ENCODE data around the gene RERE. TPM values are rescaled to one million over a fixed set of nuclear protein-coding genes. Genes with fewer than 3 reads are reported as not detected.

Gene RERE
- total RNA-seq, 1 donor from 2014 or later = 88.5 TPM

DNA sequence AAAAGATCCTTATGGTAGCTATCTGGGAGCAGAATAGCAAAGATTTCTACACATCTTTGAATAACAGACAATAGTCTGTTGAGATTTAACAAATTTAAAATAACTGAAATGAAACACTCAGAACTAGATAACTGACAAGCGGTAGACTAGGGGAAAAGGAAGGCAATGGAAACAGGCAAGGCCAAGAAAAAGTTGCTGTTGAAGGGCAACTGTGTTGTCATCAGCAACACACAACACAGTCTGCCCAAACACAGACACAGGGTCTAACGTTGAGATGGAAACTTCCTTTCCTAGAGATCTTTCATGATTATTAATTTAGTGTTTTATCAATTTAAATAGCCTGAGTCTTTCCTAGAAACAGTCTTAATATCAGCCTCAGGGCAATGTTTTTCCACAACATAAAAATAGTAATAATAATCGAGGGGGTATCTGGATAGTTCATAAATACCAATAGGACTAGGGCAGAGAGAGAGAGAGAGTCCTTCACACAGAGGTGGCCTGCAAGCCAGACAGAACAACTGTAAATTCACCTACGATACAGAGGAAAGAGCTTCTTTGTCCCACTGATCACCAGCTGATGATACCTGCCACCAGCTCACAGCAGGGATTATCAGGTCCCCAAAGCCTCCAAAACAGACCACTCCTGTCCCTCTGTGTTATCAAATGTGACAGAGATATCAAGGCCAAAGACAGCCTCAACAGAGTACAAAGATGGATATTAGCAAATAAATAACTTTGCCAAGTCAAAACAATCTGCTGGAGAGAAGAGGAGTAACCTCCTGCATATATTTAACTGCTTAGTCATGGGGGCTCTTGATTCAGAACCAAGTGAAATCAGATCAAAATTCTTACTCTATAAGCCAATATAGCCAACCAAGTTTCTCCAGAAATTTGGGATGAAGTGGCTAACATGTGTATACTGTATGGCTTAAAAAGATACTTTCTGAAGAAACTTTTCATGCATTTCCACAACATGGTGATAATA lies 254.3 kb downstream of the RERE start:
- no peaks in the 10 kb centered on the region for H3K9me3 ChIP-seq
- no peaks in the 10 kb centered on the region for H3K36me3 ChIP-seq
- no peak for ATAC-seq
- H3K27me3 ChIP-seq (ENCODE audit: low read depth) = no peaks in the 10 kb centered on the region
- H3K4me3 ChIP-seq = no peak overlapping the region
- peaks cover 14% of the 10 kb centered on the region for H3K4me1 ChIP-seq
- H3K27ac ChIP-seq = no peak overlapping the region
- TF ChIP-seq, protein P1, sequence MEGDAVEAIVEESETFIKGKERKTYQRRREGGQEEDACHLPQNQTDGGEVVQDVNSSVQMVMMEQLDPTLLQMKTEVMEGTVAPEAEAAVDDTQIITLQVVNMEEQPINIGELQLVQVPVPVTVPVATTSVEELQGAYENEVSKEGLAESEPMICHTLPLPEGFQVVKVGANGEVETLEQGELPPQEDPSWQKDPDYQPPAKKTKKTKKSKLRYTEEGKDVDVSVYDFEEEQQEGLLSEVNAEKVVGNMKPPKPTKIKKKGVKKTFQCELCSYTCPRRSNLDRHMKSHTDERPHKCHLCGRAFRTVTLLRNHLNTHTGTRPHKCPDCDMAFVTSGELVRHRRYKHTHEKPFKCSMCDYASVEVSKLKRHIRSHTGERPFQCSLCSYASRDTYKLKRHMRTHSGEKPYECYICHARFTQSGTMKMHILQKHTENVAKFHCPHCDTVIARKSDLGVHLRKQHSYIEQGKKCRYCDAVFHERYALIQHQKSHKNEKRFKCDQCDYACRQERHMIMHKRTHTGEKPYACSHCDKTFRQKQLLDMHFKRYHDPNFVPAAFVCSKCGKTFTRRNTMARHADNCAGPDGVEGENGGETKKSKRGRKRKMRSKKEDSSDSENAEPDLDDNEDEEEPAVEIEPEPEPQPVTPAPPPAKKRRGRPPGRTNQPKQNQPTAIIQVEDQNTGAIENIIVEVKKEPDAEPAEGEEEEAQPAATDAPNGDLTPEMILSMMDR (IDR thresholded peaks at IDR 0.05) = no peak
- intact Hi-C loops (cut with DNase I) = loop anchor here (10.0 kb wide), 1 partner anchor 112 kb away; no protein-coding TSS in a partner anchor
- DNase-seq = no peak

GRCh38 chr1:8562222-8562621 lies 255.2 kb downstream of the RERE start:
- no peak overlapping the region for H3K4me3 ChIP-seq
- H3K27ac ChIP-seq = no peak overlapping the region
- TF ChIP-seq, protein P1 (IDR thresholded peaks at IDR 0.05) = no peak
- no peaks in the 10 kb centered on the region for H3K36me3 ChIP-seq
- intact Hi-C loops (cut with DNase I) = loop anchor here (10.0 kb wide), 1 partner anchor 113 kb away; no protein-coding TSS in a partner anchor
- no peaks in the 10 kb centered on the region for H3K27me3 ChIP-seq (ENCODE audit: low read depth)
- H3K4me1 ChIP-seq = peaks cover 14% of the 10 kb centered on the region
- DNase-seq (no peak), ATAC-seq (no peak)
- no peaks in the 10 kb centered on the region for H3K9me3 ChIP-seq

DNA sequence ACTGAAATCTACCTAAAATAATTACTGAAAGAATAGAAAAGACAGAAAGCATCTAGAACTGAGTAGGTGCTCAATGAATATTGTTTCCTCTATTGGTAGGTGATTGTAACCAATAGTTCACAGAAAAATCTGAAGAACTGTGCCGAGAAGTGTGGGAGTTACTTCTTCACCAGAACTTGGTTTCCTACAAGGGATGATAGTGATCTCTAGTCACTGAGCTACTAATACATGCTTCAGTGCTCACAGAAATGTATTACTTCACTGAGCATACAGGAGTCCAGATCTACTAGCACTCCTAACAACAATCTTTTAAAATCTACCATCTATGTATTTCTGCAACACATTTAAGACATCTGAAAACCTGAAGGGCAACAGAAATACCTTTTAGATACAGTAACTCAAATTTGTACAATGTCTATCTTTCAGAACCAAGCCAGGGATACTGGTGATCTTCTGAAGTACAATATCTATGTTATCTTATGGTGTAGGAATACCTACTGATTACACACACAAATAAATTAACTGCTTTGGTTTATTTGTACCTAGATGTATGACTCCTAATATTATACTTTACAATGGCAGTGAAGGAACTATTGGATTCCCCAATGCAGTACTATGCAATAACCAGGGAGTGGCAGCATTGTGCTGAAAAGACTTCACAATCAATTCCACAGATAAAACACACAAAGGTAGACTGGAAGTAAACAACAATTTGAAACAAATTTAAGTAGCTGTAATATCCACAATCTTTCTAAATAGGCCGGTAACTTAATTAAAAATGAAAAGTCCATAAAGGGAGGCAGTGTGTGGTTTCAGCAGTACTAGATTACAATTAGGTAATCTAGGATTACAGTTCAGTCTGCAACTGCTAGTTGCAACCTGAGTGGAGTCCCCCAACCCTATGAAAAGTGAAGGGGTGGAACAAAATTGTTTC lies 256.6 kb downstream of the RERE start:
- Histone ChIP-seq H3K27ac (no peak overlapping the region), H3K36me3 (no peaks in the 10 kb centered on the region), H3K9me3 (no peaks in the 10 kb centered on the region), H3K4me1 (peaks cover 14% of the 10 kb centered on the region), H3K4me3 (no peak overlapping the region), H3K27me3 (ENCODE audit: low read depth) (no peaks in the 10 kb centered on the region)
- ATAC-seq (peak; percentile 81 to 87), DNase-seq (no peak)
- TF ChIP-seq, protein P1 (IDR thresholded peaks at IDR 0.05) = peak; percentile 90
- intact Hi-C loops (cut with DNase I) = loop anchor here (10.0 kb wide), 1 partner anchor 114 kb away; no protein-coding TSS in a partner anchor

- H3K4me1 ChIP-seq = peaks cover 17% of the 10 kb centered on the region
- H3K36me3 ChIP-seq = no peaks in the 10 kb centered on the region
- TF ChIP-seq, protein P1 (IDR thresholded peaks at IDR 0.05) = no peak
- DNase-seq = no peak
- H3K27ac ChIP-seq = no peak overlapping the region
- H3K9me3 ChIP-seq = no peaks in the 10 kb centered on the region
- H3K27me3 ChIP-seq (ENCODE audit: low read depth) = no peaks in the 10 kb centered on the region
- intact Hi-C loops (cut with DNase I) = loop anchor here (10.0 kb wide), 1 partner anchor 115 kb away; no protein-coding TSS in a partner anchor
- ATAC-seq = no peak
- H3K4me3 ChIP-seq = no peak overlapping the region
Observed at GRCh38 chr1:8560035-8560434, 257.4 kb downstream of the RERE start.

DNA sequence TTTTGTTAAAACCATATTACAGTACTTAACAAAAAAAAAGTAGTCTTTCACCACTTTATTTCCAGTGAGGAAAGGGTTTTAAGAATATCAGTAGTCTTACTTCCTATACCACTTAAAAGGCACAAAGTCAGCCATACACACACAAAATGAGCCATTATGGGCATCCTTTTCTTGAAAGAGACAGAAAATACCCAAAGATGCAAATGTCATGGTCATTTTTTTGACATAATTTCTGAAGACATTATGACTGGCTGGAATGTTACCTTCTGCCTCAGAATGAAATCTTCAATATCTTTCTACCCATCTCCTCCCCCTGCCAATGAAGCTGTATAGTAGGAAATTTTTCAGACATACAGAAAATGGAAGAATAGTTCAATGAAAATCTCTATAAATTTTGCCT lies 261.9 kb downstream of the RERE start:
- Histone ChIP-seq H3K4me1 (peaks cover 6% of the 10 kb centered on the region), H3K4me3 (no peak overlapping the region), H3K9me3 (no peaks in the 10 kb centered on the region), H3K27me3 (ENCODE audit: low read depth) (no peaks in the 10 kb centered on the region), H3K27ac (no peak overlapping the region), H3K36me3 (no peaks in the 10 kb centered on the region)
- intact Hi-C loops (cut with DNase I) = loop anchor here (10.0 kb wide), 1 partner anchor 169 kb away; no protein-coding TSS in a partner anchor
- ATAC-seq (no peak), DNase-seq (no peak)
- TF ChIP-seq, protein P1 (IDR thresholded peaks at IDR 0.05) = no peak

Measured in lower lobe of right lung (tissue), 2 donors.